ENCODE measurements around the gene TRIO. TPM values are rescaled to one million over a fixed set of nuclear protein-coding genes. Genes with fewer than 3 reads are reported as not detected.

Gene TRIO
- total RNA-seq, 1 experiment from 2014 or later, result 68.4 TPM

DNA sequence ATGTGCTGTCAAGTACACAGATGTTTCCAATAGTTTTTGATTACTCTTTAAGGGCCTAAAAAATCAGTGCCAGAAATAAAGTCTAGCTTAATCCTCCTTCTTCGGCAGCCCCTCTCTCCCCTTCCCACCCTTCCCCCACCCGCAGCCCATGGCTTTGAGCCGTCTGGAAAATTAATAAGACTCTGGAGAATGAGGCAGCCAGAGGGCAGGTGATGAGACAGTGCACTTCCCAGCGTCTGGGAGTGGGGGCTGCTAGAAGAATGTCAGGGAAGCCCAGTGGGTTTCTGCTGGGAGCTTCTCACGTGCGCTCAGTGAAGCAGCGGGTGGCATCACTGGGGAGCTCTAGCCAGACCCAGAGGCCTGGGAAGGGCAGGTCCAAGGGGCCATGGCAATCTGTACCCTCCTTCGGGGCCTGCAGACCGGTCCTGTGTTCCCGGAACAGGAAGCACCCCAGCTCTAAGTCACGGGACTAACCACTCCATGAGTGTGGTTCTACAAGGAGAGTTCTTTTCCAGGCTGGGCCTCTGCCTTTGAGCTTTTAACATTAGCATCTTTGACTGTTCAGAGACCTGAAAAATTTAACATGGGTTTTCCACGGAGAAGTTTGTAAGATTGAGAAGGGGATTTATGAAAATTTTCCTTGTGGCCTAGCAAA lies 273.6 kb downstream of the TRIO start:
- ChIA-PET CTCF (no interaction called here), POLR2A (no interaction called here), RAD21 (ENCODE audit: low non-redundant PET in 1 of 2, low total read pairs in 2 of 2, uncharacterized antibody in 2 of 2, unreplicated experiment in 2 of 2) (no interaction called here)
- ATAC-seq (no peak), DNase-seq (ENCODE audit: low read depth, low spot score) (no peak)
- TF ChIP-seq EGR1 (IDR thresholded peaks at IDR 0.05; ENCODE audit: low read depth) (no peak), YY1 (IDR thresholded peaks at IDR 0.05; ENCODE audit: extremely low read depth, insufficient replicate concordance, low read depth, low read length) (no peak), POLR2A (IDR thresholded peaks at IDR 0.05; ENCODE audit: borderline replicate concordance, extremely low read depth, insufficient read depth, insufficient read length) (no peak), JUND (IDR thresholded peaks at IDR 0.05) (no peak), FOSL1 (IDR thresholded peaks at IDR 0.05; ENCODE audit: low read depth) (no peak), SIN3A (IDR thresholded peaks at IDR 0.05; ENCODE audit: low read depth) (no peak), SRF (IDR thresholded peaks at IDR 0.05; ENCODE audit: low read depth) (no peak), TCF7L2 (IDR thresholded peaks at IDR 0.05; ENCODE audit: borderline replicate concordance, extremely low read depth, insufficient read depth, insufficient read length) (no peak), ZFX (IDR thresholded peaks at IDR 0.05) (no peak)
- TF ChIP-seq, protein P1, sequence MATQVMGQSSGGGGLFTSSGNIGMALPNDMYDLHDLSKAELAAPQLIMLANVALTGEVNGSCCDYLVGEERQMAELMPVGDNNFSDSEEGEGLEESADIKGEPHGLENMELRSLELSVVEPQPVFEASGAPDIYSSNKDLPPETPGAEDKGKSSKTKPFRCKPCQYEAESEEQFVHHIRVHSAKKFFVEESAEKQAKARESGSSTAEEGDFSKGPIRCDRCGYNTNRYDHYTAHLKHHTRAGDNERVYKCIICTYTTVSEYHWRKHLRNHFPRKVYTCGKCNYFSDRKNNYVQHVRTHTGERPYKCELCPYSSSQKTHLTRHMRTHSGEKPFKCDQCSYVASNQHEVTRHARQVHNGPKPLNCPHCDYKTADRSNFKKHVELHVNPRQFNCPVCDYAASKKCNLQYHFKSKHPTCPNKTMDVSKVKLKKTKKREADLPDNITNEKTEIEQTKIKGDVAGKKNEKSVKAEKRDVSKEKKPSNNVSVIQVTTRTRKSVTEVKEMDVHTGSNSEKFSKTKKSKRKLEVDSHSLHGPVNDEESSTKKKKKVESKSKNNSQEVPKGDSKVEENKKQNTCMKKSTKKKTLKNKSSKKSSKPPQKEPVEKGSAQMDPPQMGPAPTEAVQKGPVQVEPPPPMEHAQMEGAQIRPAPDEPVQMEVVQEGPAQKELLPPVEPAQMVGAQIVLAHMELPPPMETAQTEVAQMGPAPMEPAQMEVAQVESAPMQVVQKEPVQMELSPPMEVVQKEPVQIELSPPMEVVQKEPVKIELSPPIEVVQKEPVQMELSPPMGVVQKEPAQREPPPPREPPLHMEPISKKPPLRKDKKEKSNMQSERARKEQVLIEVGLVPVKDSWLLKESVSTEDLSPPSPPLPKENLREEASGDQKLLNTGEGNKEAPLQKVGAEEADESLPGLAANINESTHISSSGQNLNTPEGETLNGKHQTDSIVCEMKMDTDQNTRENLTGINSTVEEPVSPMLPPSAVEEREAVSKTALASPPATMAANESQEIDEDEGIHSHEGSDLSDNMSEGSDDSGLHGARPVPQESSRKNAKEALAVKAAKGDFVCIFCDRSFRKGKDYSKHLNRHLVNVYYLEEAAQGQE (IDR thresholded peaks at IDR 0.05; ENCODE audit: low read depth), result no peak
- TF ChIP-seq, protein P2, sequence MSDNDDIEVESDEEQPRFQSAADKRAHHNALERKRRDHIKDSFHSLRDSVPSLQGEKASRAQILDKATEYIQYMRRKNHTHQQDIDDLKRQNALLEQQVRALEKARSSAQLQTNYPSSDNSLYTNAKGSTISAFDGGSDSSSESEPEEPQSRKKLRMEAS (IDR thresholded peaks at IDR 0.05), result no peak
- no peak overlapping the region for H3K27ac ChIP-seq (ENCODE audit: low read depth, low read length)
- peaks cover 0 to 6% of the 10 kb centered on the region in 2 experiments; a peak in 1 of 4 replicates for H3K4me1 ChIP-seq (ENCODE audit: control insufficient read depth in 1 of 2, insufficient read depth in 2 of 2, low read length in 2 of 2)
- intact Hi-C loops (cut with micrococcal nuclease), result no loop called here
- H2AFZ ChIP-seq (ENCODE audit: low read depth, low read length, poor library complexity, severe bottlenecking), result no peak overlapping the region
- H3K9me2 ChIP-seq (ENCODE audit: insufficient read depth), result no peaks in the 10 kb centered on the region
- peaks cover 6 to 8% of the 10 kb centered on the region in 2 experiments for H3K36me3 ChIP-seq (ENCODE audit: control insufficient read depth in 1 of 2, insufficient read depth in 2 of 2, low read length in 2 of 2)
- H3K9ac ChIP-seq (ENCODE audit: low read length), result no peak overlapping the region
- no peak overlapping the region for H3K4me3 ChIP-seq (replicated peaks in 1 of 2; ENCODE audit: low read depth in 1 of 2, low read length in 2 of 2)
- H3K9me3 ChIP-seq (ENCODE audit: control insufficient read depth in 1 of 2, insufficient read depth in 1 of 2, low read depth in 1 of 2, low read length in 2 of 2), result no peaks in the 10 kb centered on the region
- BruUV-seq (replicated peaks), result no TSS peak
- no peaks in the 10 kb centered on the region for H3K27me3 ChIP-seq (ENCODE audit: insufficient read depth, low read length)
- no peak overlapping the region for H3K4me2 ChIP-seq (ENCODE audit: low read length)
- H3K79me2 ChIP-seq (ENCODE audit: insufficient read depth, low read length), result no peaks in the 10 kb centered on the region
- no peaks in the 10 kb centered on the region for H4K20me1 ChIP-seq (ENCODE audit: insufficient read depth)

Data from HCT116 (cell line).